ENCODE measurements around the gene GJA5.
"Not testable (repeated sequence)": the region's sequence is repeated elsewhere in the genome, so short reads cannot be mapped to it uniquely, and the experiment has no call there.

GJA5 gene

GRCh38 chr1:147758379-147759100, 1.9 kb downstream of the GJA5 start:
- DNase-seq = no peak

GRCh38 chr1:147757015-147757990, 3.1 kb downstream of the GJA5 start:
- no peak for DNase-seq

GRCh38 chr1:147756341-147756740, 4.1 kb downstream of the GJA5 start:
- no peak for DNase-seq

GRCh38 chr1:147754661-147755060, 5.7 kb downstream of the GJA5 start:
- no peak for DNase-seq

DNA sequence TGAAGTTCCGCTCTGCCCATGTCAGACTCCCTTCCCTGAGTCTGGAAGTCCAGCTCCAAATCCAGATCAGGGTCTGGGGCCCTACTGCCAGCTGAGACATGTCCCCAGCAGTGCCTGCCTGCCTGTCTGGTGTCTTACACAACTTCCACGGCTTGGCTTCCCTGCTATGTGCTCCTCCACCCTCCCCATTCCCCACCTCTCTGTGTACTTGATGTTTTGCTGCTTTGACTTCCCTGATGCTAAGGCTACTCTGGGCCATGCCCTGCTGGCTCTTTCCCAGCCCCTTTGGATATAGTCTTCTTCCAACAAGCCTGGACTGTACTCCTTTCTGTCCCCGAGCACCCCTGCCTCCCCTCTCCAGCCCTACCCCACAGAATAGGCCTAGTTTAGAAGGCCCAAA, 7.3 kb downstream of the GJA5 start:
- DNase-seq = no peak

DNA sequence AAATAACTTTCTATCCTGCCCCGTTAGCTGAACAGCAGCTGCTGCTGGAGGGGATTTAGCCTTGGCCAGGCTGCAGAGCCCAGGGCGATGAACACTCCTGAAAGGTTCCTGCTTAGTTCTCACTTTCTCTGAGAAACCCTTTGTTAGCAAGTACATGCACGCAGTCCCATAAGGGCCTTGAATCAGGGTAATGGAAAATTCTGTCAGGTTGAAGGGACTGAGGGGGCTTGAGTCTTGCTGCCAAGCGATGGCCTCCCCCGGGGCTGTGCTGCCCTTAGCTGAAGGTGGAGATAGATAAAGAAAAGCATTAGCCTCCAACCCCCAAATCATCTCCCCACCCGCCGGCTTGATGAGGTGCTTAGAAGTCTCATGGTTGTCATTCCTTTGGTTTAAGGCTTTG, 7.9 kb downstream of the GJA5 start:
- no peak for DNase-seq

DNA sequence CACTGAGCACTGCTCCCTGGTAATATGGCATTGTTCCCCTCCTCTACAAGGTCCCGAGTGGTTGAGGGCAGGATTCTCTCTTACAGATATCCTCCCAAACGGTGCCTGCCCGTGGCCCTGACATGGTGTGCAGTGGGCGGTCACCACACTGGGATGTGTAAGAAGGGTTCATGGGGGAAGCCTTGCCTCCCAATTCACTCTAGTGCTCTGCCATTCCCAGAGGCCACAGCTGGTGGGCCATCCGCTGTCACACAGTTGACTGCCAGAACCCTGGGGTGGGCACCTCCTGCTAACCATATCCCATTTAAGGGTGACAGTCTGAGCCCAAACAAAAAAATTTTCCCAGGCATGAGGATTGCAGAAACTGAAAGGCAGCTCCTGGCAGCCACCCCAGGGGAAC, 9.1 kb downstream of the GJA5 start:
- no peak for DNase-seq

GRCh38 chr1:147750618-147751217, 9.7 kb downstream of the GJA5 start:
- DNase-seq = no peak

GRCh38 chr1:147749792-147750191, 10.6 kb downstream of the GJA5 start:
- DNase-seq = no peak

- no peak for DNase-seq
These were observed 11.6 kb downstream of the GJA5 start for GRCh38 chr1:147748676-147749350.

DNA sequence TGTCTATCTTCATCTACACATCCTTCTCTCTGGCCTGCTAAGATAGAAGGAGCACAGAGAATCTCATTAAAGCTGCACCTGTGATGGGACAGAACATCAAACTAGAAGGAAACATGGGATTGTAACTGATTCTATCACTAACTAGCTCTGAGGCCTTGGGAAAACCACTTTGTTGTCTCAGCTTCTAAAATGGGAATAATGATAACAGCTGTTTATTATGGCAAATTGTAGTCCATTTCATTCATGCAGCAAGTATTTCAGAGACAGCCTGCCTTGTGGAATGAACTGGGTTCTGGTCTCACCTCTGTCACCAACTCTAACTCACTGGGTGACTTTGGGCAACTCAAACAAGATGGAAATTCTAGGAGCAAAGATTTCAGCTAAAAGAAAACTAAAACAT, 12.4 kb downstream of the GJA5 start:
- no peak for DNase-seq

GRCh38 chr1:147745271-147745670, 15.1 kb downstream of the GJA5 start:
- DNase-seq = no peak

DNA sequence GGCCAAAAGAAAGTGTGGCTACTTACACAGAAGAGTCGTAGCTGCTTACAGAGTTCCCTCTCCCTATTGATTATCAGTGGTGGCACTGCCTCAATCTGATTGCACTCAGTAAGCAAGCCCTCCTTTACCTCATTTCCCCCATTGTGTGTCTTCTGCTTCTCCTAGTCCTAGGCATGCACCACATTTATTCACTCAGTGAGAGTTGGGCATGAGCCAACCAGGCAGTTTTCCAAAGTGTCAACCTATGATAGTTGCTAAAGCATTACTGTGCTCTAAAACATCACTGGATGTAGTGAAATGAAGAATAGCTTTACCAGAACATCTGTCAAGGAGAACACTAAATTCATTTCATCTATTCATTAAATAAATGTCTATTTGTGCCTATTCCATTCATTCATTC, 19.3 kb downstream of the GJA5 start:
- no peak for DNase-seq

DNA sequence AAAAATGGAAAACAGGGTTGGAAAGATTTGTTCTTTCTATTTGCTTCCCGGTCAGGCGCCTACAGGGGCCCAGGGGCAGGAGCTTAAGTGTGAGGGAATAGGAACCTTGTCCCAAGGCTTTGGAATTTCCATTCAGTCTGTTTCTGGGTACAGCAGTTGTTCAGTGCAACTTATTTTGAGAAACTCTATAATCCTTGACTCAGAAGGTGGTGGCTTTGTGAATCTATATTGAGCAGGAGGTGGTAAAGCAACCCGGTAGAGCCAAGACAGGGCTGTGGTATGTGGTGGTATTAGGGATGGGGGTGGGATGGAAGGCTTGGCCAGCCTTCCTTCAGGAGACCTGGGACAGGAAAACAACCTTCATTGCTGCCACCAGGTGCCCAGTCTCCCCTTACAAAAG, 20.0 kb downstream of the GJA5 start:
- no peak for DNase-seq

DNA sequence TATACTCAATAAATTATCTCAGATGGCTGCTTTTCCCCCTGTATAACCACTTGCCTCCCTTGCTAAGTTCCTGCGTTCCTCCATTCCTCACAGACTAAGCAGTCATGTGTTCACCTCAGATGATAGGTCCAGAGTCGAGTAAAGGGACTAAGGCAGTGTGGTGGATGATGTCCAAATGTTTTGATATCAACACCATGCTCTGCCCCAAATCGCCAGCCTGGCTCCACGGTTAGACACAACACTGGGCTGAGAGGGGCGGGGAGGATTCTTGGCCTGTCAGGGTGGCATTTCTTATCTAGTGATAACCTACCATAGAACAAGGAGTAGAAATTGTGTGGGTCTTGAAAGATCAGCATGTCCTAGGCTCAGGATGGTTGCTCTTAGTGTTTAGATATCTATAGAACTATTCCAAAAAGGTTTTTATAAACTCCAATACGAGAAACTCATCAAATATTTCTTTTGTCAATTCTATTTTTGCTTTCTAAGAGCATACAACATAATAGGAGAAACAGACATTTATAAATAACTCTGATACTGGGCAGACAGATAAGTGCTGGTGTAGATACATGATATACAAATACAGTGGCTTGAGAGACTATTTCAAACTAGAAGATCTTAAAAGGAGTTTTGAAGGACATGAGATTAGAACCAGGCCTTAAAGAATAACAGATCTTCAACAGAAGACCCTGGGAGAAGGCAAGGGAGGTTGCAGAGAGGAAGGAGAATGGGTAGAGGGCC, 21.5 kb downstream of the GJA5 start:
- DNase-seq = no peak

GRCh38 chr1:147738129-147738528, 22.3 kb downstream of the GJA5 start:
- no peak for DNase-seq

- DNase-seq = no peak
These were observed 23.5 kb downstream of the GJA5 start for GRCh38 chr1:147736883-147737282.

DNA sequence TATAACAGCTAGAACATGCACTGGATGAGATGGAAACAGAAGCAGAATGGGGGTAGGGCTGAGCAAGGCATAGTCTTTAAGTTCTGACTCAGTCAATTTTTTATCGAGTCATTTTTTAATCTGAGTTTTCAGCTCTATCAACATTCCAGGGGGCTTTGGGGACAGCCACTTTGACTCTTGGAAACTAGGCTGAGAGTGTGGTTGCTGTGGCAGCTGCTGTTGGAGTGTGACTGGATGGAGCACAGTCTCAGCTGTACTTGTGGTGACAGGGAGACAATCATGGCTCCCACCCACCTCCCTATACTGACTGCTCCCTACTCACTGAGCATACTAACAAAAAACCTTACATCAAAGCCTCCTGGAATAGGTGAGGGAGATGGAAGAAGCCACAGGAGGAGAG, 25.0 kb downstream of the GJA5 start:
- no peak for DNase-seq

GRCh38 chr1:147734291-147734841, 26.0 kb downstream of the GJA5 start:
- DNase-seq = not testable (repeated sequence)

GRCh38 chr1:147729315-147729714, 31.1 kb downstream of the GJA5 start:
- no peak for DNase-seq

DNA sequence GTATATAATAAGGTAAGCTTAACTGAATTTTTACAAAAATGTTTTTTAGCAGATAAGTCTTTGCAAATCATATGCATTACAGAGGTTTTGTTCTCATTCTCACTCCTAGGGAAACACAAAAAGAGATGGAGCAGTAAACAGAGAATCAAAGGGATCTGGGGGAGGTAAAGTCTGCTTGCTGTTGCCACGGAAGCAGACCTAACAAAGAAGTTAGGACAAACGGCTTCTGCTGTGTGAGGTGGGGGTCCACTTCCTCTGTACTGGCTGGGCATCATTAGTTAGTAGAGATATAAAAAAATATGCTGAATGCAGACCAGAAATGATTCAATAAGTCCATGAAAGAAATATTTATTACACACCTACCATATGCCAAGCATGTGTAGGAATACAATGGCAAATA, 34.2 kb downstream of the GJA5 start:
- no peak for DNase-seq

DNA sequence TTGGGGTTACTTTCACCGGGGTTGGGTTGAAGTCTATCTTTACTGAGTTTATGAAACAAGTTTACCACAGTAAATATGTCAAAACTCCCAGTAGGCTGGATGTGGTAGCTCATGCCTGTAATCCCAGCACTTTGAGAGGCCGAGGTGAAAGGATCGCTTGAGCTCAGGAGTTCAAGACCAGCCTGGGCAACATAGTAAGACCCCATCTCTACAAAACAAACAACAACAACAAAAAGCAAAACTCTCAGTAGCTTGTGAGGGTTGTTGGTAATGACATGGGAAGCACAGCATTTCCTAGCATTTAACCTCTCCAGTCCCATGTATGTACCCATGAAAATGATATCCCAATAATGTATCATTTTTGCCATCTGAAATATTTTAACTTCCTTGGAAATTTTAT, 34.7 kb downstream of the GJA5 start:
- DNase-seq = no peak
